ENCODE measurements around the gene FBLN7.
"Not testable (repeated sequence)": the region's sequence is repeated elsewhere in the genome, so short reads cannot be mapped to it uniquely, and the experiment has no call there.

The FBLN7 gene

GRCh38 chr2:112134120-112134519 lies 4.1 kb upstream of the FBLN7 start:
- Mint-ChIP-seq H3K36me3 (ENCODE audit: low read depth) (no peaks in the 10 kb centered on the region), H3K4me3 (no peak overlapping the region), H3K27me3 (peaks cover 8% of the 10 kb centered on the region), H3K4me1 (ENCODE audit: low read depth) (peaks cover 5% of the 10 kb centered on the region), H3K9me3 (peaks cover 12% of the 10 kb centered on the region), H3K27ac (no peak overlapping the region)

GRCh38 chr2:112136096-112136495 lies 2.1 kb upstream of the FBLN7 start:
- H3K4me3 Mint-ChIP-seq, result no peak overlapping the region
- peaks cover 20% of the 10 kb centered on the region for H3K27me3 Mint-ChIP-seq
- no peak overlapping the region for H3K27ac Mint-ChIP-seq
- H3K36me3 Mint-ChIP-seq (ENCODE audit: low read depth), result no peaks in the 10 kb centered on the region
- peaks cover 10% of the 10 kb centered on the region for H3K9me3 Mint-ChIP-seq
- peaks cover 5% of the 10 kb centered on the region for H3K4me1 Mint-ChIP-seq (ENCODE audit: low read depth)

- H3K9me3 Mint-ChIP-seq, result peaks cover 6% of the 10 kb centered on the region
- no peak overlapping the region for H3K27ac Mint-ChIP-seq
- peaks cover 22% of the 10 kb centered on the region for H3K27me3 Mint-ChIP-seq
- H3K4me3 Mint-ChIP-seq, result peak overlapping the region; percentile 60
- H3K4me1 Mint-ChIP-seq (ENCODE audit: low read depth), result peaks cover 5% of the 10 kb centered on the region
- no peaks in the 10 kb centered on the region for H3K36me3 Mint-ChIP-seq (ENCODE audit: low read depth)
Observed at GRCh38 chr2:112137516-112138158, 548 bp upstream of the FBLN7 start.

- H3K4me3 Mint-ChIP-seq; H3K36me3 Mint-ChIP-seq (ENCODE audit: low read depth); H3K27ac Mint-ChIP-seq; H3K4me1 Mint-ChIP-seq (ENCODE audit: low read depth); H3K9me3 Mint-ChIP-seq: not testable (repeated sequence)
- peaks cover 28% of the 10 kb centered on the region for H3K27me3 Mint-ChIP-seq
Observed at GRCh38 chr2:112139033-112139614, 939 bp downstream of the FBLN7 start.

GRCh38 chr2:112139661-112140204 lies 1.5 kb downstream of the FBLN7 start:
- peaks cover 28% of the 10 kb centered on the region for H3K27me3 Mint-ChIP-seq

GRCh38 chr2:112140205-112140802 lies 2.1 kb downstream of the FBLN7 start:
- Mint-ChIP-seq H3K4me1 (ENCODE audit: low read depth) (peaks cover 5% of the 10 kb centered on the region), H3K4me3 (peak overlapping the region; percentile 20), H3K27ac (no peak overlapping the region), H3K9me3 (no peaks in the 10 kb centered on the region), H3K36me3 (ENCODE audit: low read depth) (no peaks in the 10 kb centered on the region), H3K27me3 (peaks cover 28% of the 10 kb centered on the region)

More at GRCh38 chr2:112139661-112140204, 1.5 kb downstream of the FBLN7 start:
- H3K4me1 Mint-ChIP-seq (ENCODE audit: low read depth); H3K4me3 Mint-ChIP-seq; H3K36me3 Mint-ChIP-seq (ENCODE audit: low read depth); H3K27ac Mint-ChIP-seq; H3K9me3 Mint-ChIP-seq: not testable (repeated sequence)

GRCh38 chr2:112140899-112141625 lies 2.9 kb downstream of the FBLN7 start:
- Mint-ChIP-seq H3K27me3 (peaks cover 28% of the 10 kb centered on the region), H3K36me3 (ENCODE audit: low read depth) (no peaks in the 10 kb centered on the region), H3K4me1 (ENCODE audit: low read depth) (peaks cover 5% of the 10 kb centered on the region), H3K27ac (no peak overlapping the region), H3K4me3 (peak overlapping the region; percentile 20), H3K9me3 (no peaks in the 10 kb centered on the region)

- H3K27ac Mint-ChIP-seq, result no peak overlapping the region
- peaks cover 5% of the 10 kb centered on the region for H3K4me1 Mint-ChIP-seq (ENCODE audit: low read depth)
- H3K4me3 Mint-ChIP-seq, result no peak overlapping the region
Observed at GRCh38 chr2:112141626-112142007, 3.4 kb downstream of the FBLN7 start.

GRCh38 chr2:112142525-112143078 lies 4.4 kb downstream of the FBLN7 start:
- Mint-ChIP-seq H3K27ac (no peak overlapping the region), H3K36me3 (ENCODE audit: low read depth) (no peaks in the 10 kb centered on the region), H3K4me1 (ENCODE audit: low read depth) (peaks cover 4% of the 10 kb centered on the region), H3K4me3 (no peak overlapping the region), H3K27me3 (peaks cover 33% of the 10 kb centered on the region), H3K9me3 (no peaks in the 10 kb centered on the region)

More at GRCh38 chr2:112141626-112142007, 3.4 kb downstream of the FBLN7 start:
- Mint-ChIP-seq H3K9me3 (no peaks in the 10 kb centered on the region), H3K27me3 (peaks cover 28% of the 10 kb centered on the region), H3K36me3 (ENCODE audit: low read depth) (no peaks in the 10 kb centered on the region)

GRCh38 chr2:112143150-112143549 lies 5.0 kb downstream of the FBLN7 start:
- H3K4me3 Mint-ChIP-seq, result no peak overlapping the region
- H3K9me3 Mint-ChIP-seq, result no peaks in the 10 kb centered on the region
- no peak overlapping the region for H3K27ac Mint-ChIP-seq
- no peaks in the 10 kb centered on the region for H3K36me3 Mint-ChIP-seq (ENCODE audit: low read depth)
- peaks cover 29% of the 10 kb centered on the region for H3K27me3 Mint-ChIP-seq
- no peaks in the 10 kb centered on the region for H3K4me1 Mint-ChIP-seq (ENCODE audit: low read depth)

GRCh38 chr2:112144966-112145365 lies 6.8 kb downstream of the FBLN7 start:
- no peak overlapping the region for H3K4me3 Mint-ChIP-seq
- no peaks in the 10 kb centered on the region for H3K4me1 Mint-ChIP-seq (ENCODE audit: low read depth)
- no peak overlapping the region for H3K27ac Mint-ChIP-seq
- H3K36me3 Mint-ChIP-seq (ENCODE audit: low read depth), result no peaks in the 10 kb centered on the region
- H3K27me3 Mint-ChIP-seq, result peaks cover 29% of the 10 kb centered on the region
- no peaks in the 10 kb centered on the region for H3K9me3 Mint-ChIP-seq

GRCh38 chr2:112147382-112148168 lies 9.4 kb downstream of the FBLN7 start:
- no peaks in the 10 kb centered on the region for H3K36me3 Mint-ChIP-seq (ENCODE audit: low read depth)
- no peak overlapping the region for H3K27ac Mint-ChIP-seq
- no peaks in the 10 kb centered on the region for H3K4me1 Mint-ChIP-seq (ENCODE audit: low read depth)
- H3K27me3 Mint-ChIP-seq, result peaks cover 16% of the 10 kb centered on the region
- H3K9me3 Mint-ChIP-seq, result no peaks in the 10 kb centered on the region
- H3K4me3 Mint-ChIP-seq, result no peak overlapping the region

- H3K4me3 Mint-ChIP-seq, result no peak overlapping the region
- H3K4me1 Mint-ChIP-seq (ENCODE audit: low read depth), result no peaks in the 10 kb centered on the region
- no peak overlapping the region for H3K27ac Mint-ChIP-seq
- no peaks in the 10 kb centered on the region for H3K9me3 Mint-ChIP-seq
- H3K27me3 Mint-ChIP-seq, result peaks cover 10% of the 10 kb centered on the region
- H3K36me3 Mint-ChIP-seq (ENCODE audit: low read depth), result no peaks in the 10 kb centered on the region
Observed at GRCh38 chr2:112148477-112148876, 10.3 kb downstream of the FBLN7 start.

GRCh38 chr2:112149194-112149593 lies 11.0 kb downstream of the FBLN7 start:
- peaks cover 5% of the 10 kb centered on the region for H3K4me1 Mint-ChIP-seq (ENCODE audit: low read depth)
- no peak overlapping the region for H3K27ac Mint-ChIP-seq
- no peak overlapping the region for H3K4me3 Mint-ChIP-seq
- H3K36me3 Mint-ChIP-seq (ENCODE audit: low read depth), result no peaks in the 10 kb centered on the region
- peaks cover 10% of the 10 kb centered on the region for H3K27me3 Mint-ChIP-seq
- H3K9me3 Mint-ChIP-seq, result no peaks in the 10 kb centered on the region
